GM12878 (cell line): ENCODE measurements around the gene DQX1. TPM values are rescaled to one million over a fixed set of nuclear protein-coding genes. Genes with fewer than 3 reads are reported as not detected.

Source experiments
- ATF3 ChIP-seq: IDR thresholded peaks from 2 replicates; pipeline ENCODE4 v1.6.1; 2011; ENCODE audit warnings: low read depth, mild to moderate bottlenecking, low read length, moderate library complexity, borderline replicate concordance; ENCODE audit errors: extremely low read depth
- BHLHE40 ChIP-seq, 2 experiments: fragments of 450-650 bp in 1 of 2; IDR thresholded peaks; 2 replicates each; pipeline ENCODE4 v1.6.1; 2011 to 2017; ENCODE audit warnings: low read depth in 2 of 2, borderline replicate concordance in 1 of 2, improper control_type of control experiment in 1 of 2, low read length in 1 of 2, mild to moderate bottlenecking in 1 of 2
- CHD4 ChIP-seq: fragments of 200-600 bp; sonication (generic); IDR thresholded peaks from 2 replicates; pipeline ENCODE4 v1.6.1; 2016; ENCODE audit warnings: mild to moderate bottlenecking
- CTCF ChIP-seq, 3 experiments: IDR thresholded peaks in 2 of 3; conservative IDR thresholded peaks in 1 of 3; 2 replicates each; pipeline ENCODE4 v1.5.1; 2011; ENCODE audit warnings: low read depth in 3 of 3, low read length in 3 of 3, mild to moderate bottlenecking in 3 of 3, control low read depth in 2 of 3, moderate library complexity in 2 of 3, inconsistent platforms in 1 of 3, mixed read lengths in 1 of 3; ENCODE audit not compliant: control insufficient read depth in 2 of 3, insufficient read depth in 1 of 3; ENCODE audit errors: extremely low read depth in 1 of 3
- EP300 ChIP-seq, 2 experiments: fragments of 150-350 bp in 1 of 2; IDR thresholded peaks; 2 replicates each; pipeline ENCODE4 v1.6.1; 2011 to 2012; ENCODE audit warnings: low read depth in 2 of 2, low read length in 2 of 2, borderline replicate concordance in 1 of 2, improper control_type of control experiment in 1 of 2, inconsistent platforms in 1 of 2; ENCODE audit not compliant: control insufficient read depth in 1 of 2
- EZH2 ChIP-seq: IDR thresholded peaks from 2 replicates; pipeline ENCODE4 v1.6.1; 2012; ENCODE audit warnings: low read depth, mild to moderate bottlenecking, control low read depth, inconsistent platforms, low read length, borderline replicate concordance; ENCODE audit not compliant: control insufficient read depth
- FOXM1 ChIP-seq: IDR thresholded peaks from 2 replicates; pipeline ENCODE4 v1.6.1; 2012; ENCODE audit warnings: low read depth, mild to moderate bottlenecking, inconsistent platforms, low read length, moderate library complexity
- GABPA ChIP-seq: IDR thresholded peaks from 2 replicates; pipeline ENCODE4 v1.6.1; 2014; ENCODE audit warnings: antibody characterized with exemption, low read depth, mild to moderate bottlenecking, inconsistent platforms
- IRF4 ChIP-seq: IDR thresholded peaks from 2 replicates; pipeline ENCODE4 v1.6.1; 2011; ENCODE audit warnings: low read depth, low read length
- KLF5 ChIP-seq: fragments of 450-650 bp; IDR thresholded peaks from 2 replicates; pipeline ENCODE4 v1.6.1; 2014; ENCODE audit warnings: mild to moderate bottlenecking; ENCODE audit not compliant: partially characterized antibody
- NBN ChIP-seq: fragments of 450-650 bp; IDR thresholded peaks from 2 replicates; pipeline ENCODE4 v1.6.1; 2016
- POU2F2 ChIP-seq: IDR thresholded peaks from 3 replicates; pipeline ENCODE4 v1.6.1; 2011; ENCODE audit warnings: low read depth, mild to moderate bottlenecking, low read length, borderline replicate concordance
- RAD21 ChIP-seq: IDR thresholded peaks from 2 replicates; pipeline ENCODE4 v1.6.1; 2011; ENCODE audit warnings: mild to moderate bottlenecking, low read depth, low read length, moderate library complexity; ENCODE audit not compliant: insufficient read depth
- RB1 ChIP-seq: fragments of 450-650 bp; formaldehyde crosslinking; IDR thresholded peaks from 2 replicates; pipeline ENCODE4 v1.6.1; 2017; ENCODE audit warnings: mild to moderate bottlenecking, borderline replicate concordance
- polyA plus RNA-seq, 11 experiments: library from polyadenylated mRNA; depleted of rRNA in 4 of 11; unstranded in 6 of 11; stranded (reverse) in 5 of 11; fragments of >200 nt; fragmentation: Nextera tagmentation in 4 of 11; fragmentation: Illumina TruSeq in 1 of 11; extraction: Ambion mirVana in 4 of 11; extraction: Trizol in 1 of 11; gene quantifications; 1 replicate in 1 of 11; 2 replicates in 10 of 11; pipeline versions ENCODE4 v1.2.1 to v1.2.3, GENCODE V29; 2011 to 2016; ENCODE audit warnings: inconsistent platforms in 2 of 11, missing spikeins in 2 of 11, low read depth in 1 of 11
- total RNA-seq, 4 experiments: library from RNA; depleted of rRNA in 3 of 4; stranded (reverse); fragments of >200 nt in 3 of 4; fragmentation: Illumina TruSeq in 1 of 4; extraction: Trizol in 1 of 4; gene quantifications; 2 replicates each; pipeline versions ENCODE4 v1.2.1 to v1.2.3, GENCODE V29; 2013 to 2021
- TF ChIP-seq, protein P1 (sequence below): fragments of 450-650 bp; IDR thresholded peaks from 2 replicates; pipeline ENCODE4 v1.6.1; 2018; ENCODE audit warnings: mild to moderate bottlenecking, low read depth, moderate library complexity; ENCODE audit not compliant: partially characterized antibody
- TF ChIP-seq, protein P2 (sequence below): fragments of 450-650 bp; IDR thresholded peaks from 2 replicates; pipeline ENCODE4 v1.6.1; 2016; ENCODE audit warnings: mild to moderate bottlenecking, moderate library complexity, borderline replicate concordance

Gene DQX1
- total and polyA plus RNA-seq, 10 of the 15 experiments (the other 5 are each of a cell fraction or from before 2014, with no cell fraction given), result 0.34 to 2.1 (median 0.86) TPM

DNA sequence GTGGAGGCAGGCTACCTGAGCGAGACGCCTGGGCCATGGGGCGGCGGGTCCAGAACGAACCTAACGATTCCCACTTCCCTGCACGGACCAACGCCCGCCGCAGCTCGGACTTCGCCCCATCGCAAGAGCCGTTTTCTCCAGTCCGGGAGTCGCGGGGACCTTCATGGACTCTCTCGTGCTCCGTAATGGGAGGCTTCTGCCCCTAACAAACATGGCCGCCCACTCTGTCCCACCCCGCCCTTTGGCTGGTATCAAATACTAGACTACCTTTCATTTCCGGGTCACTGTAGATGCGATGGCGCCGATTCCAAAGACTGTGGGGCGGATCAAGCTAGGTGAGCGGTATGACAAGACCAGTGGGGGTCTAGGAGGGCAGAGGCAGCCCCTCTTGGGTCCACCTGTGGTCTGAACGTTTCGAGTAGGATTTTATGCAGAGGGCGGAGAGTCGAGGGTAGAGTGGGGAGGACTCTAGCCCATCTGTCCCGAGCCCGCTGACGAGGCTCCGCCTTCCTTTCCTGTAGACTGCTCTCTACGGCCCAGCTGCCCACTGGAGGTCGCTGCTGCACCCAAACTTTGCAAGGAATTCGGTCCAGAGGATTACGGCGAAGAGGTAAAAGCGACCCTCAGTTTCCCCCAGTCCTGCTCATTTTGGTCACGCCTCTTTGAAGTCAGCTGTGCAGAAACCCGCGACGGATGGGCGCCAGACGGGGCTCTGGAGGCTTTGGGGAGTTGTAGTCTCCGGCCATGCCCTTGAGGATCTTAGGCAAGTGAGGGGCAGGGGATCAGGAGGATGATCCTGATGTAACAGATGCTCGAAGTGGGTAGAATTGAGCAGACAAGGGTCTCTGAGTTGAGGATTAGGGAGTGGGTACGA is 43.0 kb downstream of the DQX1 start, which contains the start of the genes CCDC142 and TTC31 (continued):
- TF ChIP-seq, protein P1, sequence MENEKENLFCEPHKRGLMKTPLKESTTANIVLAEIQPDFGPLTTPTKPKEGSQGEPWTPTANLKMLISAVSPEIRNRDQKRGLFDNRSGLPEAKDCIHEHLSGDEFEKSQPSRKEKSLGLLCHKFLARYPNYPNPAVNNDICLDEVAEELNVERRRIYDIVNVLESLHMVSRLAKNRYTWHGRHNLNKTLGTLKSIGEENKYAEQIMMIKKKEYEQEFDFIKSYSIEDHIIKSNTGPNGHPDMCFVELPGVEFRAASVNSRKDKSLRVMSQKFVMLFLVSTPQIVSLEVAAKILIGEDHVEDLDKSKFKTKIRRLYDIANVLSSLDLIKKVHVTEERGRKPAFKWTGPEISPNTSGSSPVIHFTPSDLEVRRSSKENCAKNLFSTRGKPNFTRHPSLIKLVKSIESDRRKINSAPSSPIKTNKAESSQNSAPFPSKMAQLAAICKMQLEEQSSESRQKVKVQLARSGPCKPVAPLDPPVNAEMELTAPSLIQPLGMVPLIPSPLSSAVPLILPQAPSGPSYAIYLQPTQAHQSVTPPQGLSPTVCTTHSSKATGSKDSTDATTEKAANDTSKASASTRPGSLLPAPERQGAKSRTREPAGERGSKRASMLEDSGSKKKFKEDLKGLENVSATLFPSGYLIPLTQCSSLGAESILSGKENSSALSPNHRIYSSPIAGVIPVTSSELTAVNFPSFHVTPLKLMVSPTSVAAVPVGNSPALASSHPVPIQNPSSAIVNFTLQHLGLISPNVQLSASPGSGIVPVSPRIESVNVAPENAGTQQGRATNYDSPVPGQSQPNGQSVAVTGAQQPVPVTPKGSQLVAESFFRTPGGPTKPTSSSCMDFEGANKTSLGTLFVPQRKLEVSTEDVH, result peak; percentile 54
- TF ChIP-seq EP300 (IDR thresholded peaks at IDR 0.05; ENCODE audit: borderline replicate concordance in 1 of 2, control insufficient read depth in 1 of 2, low read depth in 2 of 2, low read length in 2 of 2), result no peak
- TF ChIP-seq POU2F2, result peak; percentile 62; the same call in 2 of the 3 replicates
- peak; percentile 95 for TF ChIP-seq GABPA
- TF ChIP-seq FOXM1, result no peak
- TF ChIP-seq RAD21, result peak; percentile 78
- TF ChIP-seq, protein P2, sequence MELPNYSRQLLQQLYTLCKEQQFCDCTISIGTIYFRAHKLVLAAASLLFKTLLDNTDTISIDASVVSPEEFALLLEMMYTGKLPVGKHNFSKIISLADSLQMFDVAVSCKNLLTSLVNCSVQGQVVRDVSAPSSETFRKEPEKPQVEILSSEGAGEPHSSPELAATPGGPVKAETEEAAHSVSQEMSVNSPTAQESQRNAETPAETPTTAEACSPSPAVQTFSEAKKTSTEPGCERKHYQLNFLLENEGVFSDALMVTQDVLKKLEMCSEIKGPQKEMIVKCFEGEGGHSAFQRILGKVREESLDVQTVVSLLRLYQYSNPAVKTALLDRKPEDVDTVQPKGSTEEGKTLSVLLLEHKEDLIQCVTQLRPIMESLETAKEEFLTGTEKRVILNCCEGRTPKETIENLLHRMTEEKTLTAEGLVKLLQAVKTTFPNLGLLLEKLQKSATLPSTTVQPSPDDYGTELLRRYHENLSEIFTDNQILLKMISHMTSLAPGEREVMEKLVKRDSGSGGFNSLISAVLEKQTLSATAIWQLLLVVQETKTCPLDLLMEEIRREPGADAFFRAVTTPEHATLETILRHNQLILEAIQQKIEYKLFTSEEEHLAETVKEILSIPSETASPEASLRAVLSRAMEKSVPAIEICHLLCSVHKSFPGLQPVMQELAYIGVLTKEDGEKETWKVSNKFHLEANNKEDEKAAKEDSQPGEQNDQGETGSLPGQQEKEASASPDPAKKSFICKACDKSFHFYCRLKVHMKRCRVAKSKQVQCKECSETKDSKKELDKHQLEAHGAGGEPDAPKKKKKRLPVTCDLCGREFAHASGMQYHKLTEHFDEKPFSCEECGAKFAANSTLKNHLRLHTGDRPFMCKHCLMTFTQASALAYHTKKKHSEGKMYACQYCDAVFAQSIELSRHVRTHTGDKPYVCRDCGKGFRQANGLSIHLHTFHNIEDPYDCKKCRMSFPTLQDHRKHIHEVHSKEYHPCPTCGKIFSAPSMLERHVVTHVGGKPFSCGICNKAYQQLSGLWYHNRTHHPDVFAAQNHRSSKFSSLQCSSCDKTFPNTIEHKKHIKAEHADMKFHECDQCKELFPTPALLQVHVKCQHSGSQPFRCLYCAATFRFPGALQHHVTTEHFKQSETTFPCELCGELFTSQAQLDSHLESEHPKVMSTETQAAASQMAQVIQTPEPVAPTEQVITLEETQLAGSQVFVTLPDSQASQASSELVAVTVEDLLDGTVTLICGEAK, result peak; percentile 96
- TF ChIP-seq NBN, result peak; percentile 96
- 0 out of 2 replicates have a peak, but pooled peaks have one; percentile 36 for TF ChIP-seq IRF4
- TF ChIP-seq EZH2, result no peak
- TF ChIP-seq RB1, result 0 out of 2 replicates have a peak, but pooled peaks have one; percentile 24
- peak; percentile 53 for TF ChIP-seq KLF5
- TF ChIP-seq ATF3, result no peak
- peak; percentile 93 to 97 (median 97) for TF ChIP-seq CTCF (IDR thresholded peaks at IDR 0.05 in 2 of 3, conservative IDR thresholded peaks at IDR 0.05 in 1 of 3; ENCODE audit: control insufficient read depth in 2 of 3, extremely low read depth in 1 of 3, insufficient read depth in 1 of 3, low read depth in 3 of 3, low read length in 3 of 3)
- TF ChIP-seq BHLHE40 (IDR thresholded peaks at IDR 0.05; ENCODE audit: borderline replicate concordance in 1 of 2, low read depth in 2 of 2, low read length in 1 of 2), result no peak; a peak in 1 of 4 replicates
- no peak for TF ChIP-seq CHD4
